ENCODE results near the gene PRKX.
"Not testable (repeated sequence)": the region's sequence is repeated elsewhere in the genome, so short reads cannot be mapped to it uniquely, and the experiment has no call there.

Gene PRKX

DNA sequence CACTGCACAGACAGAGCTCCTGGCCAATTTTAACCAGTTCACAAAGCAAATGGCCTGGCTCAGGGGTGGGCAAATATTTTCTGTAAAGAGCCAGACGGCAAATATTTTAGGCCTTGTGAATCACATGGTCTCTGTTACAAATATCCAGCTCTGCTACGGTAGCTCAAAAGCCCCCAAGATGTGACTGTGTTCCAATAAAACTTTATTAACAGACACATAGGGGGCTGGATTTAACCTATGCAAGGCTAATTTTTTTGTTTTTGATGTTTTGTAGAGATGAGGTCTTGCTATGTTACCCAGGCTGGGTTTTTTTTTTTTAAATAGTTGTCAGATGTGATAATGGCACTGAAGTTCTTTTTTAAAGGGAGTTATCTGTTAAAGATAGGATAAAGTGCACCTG lies 65.4 kb downstream of the PRKX start:
- DNase-seq: no peak

DNA sequence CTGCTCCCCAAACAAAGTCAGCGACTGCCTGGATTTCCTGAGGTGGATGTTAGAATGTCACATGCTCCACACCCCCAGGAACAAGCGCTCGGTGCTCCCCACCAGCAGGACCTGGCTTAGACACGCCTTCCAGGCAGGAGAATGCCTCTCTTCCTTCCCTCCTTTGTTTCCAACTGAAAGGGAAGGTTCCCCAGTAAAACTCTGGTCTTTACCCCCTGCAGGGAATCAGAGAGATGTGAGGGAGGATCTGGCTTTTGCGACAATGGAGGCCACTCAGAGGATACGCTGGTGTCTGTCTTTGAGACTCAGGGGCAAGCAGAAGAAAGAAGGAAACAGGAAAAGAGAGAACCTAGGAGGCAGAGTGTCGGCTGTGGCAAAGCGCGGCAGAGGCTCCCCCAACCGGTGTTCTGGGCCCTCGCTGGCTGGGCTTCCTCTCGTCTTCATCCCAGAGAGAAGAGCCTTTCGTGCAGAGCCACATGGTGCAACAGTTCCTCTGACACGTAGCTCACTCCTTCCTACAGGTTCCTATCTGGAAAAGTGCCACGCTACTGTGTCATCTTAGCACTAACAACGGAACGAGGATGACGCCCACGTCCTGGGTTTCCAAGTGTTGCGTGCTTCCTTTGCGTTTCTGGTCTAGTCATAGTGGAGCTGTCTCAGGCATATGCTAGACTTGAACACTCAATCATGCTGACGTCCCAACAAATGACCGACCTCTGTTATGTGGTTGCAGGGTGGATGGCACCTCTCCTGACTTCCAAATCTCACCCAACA lies 73.4 kb downstream of the PRKX start:
- not testable (repeated sequence) for DNase-seq

DNA sequence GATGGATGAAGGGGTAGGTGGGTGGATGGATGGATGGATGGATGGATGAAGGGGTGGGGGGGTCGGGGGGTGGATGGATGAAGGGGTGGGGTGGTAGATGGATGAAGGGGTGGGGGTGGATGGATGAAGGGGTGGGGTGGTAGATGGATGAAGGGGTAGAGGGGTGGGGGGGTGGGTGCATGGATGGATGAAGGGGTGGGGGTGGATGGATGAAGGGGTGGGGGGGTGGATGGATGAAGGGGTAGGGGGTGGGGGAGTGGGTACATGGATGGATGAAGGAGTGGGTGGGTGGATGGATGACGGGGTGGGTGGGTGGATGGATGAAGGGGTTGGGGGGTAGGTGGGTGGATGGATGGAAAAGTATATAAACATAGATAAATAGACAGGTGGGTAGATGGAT lies 74.2 kb downstream of the PRKX start:
- DNase-seq: no peak

DNA sequence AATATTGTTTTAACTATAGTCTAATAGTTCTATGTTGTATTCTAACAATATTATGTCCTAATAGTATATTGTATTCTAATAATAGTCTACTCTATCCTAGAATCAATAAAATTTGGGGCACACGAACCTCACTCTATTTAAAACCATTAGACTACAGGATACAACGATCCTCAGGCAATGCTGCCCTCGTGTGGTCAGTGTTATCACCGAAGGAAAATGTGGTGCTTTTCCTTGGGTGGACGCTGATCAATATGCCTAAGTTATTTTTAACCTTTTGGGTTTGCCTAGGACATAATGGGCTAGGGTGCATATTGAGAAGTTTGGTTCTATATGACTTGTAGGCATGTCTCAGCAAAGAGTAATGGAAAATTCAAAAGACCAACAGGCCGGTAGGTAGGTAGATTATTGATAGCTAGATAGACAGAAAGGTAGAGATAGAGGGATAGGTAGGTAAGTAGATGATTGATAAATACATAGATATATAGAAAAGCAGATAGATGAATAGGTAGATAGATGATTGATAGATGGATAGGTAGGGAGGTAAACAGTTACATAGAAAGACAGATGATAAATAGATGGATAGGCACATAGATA lies 75.1 kb downstream of the PRKX start:
- no peak for DNase-seq

DNA sequence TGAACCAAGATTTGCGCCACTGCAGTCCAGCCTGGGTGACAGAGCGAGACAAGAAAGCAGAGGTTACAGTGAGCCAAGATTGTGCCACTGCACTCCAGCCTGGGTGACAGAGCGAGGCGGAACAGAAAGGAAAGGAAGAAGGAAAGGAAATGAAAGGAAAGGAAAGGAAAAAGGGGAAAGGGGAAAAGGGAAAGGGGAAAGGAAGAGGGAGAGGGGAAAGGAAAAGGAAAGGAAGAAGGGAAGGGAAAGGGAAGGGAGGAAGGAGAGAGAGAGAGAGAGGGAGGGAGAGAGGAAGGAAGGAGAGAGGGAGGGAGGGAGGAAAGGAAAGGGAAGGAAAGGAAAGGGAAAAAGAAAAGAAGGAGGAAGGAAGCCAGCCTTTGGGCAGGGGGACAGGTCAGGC lies 76.6 kb downstream of the PRKX start:
- no peak for DNase-seq

DNA sequence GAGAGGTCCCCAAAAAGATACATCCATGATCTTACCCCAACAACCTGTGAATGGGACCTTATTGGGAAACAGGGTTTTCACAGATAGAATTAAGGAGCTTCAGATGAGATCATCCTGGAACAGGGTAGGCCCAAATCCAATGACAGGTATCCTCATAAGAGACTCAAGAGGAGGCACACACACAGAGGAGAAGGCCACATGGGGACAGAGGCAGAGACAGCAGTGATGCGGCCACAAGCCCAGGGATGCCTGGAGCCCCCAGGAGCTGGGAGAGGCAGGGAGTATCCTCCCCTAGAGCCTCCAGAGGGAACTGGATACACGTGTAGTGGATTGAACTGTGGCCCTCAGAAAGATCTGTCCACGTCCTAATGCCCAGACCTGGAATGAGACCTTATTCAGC lies 82.3 kb downstream of the PRKX start:
- DNase-seq: no peak

DNA sequence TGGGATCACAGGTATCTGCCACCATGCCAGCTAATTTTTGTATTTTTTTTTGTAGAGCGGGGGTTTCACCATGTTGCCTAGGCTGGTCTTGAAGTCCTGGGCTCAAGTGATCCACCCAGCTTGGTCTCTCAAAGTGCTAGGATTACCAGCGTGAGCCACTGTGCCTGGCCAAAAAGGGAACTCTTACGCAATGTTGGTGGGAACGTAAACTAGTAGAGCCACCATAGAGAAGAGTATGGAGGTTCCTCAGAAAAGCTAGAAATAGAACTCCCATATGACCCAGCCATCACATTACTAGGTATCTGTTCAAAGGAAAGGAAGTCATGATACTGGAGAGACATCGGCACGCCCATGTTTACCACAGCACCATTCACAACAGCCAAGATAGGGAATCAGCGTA lies 85.9 kb downstream of the PRKX start:
- DNase-seq: no peak

DNA sequence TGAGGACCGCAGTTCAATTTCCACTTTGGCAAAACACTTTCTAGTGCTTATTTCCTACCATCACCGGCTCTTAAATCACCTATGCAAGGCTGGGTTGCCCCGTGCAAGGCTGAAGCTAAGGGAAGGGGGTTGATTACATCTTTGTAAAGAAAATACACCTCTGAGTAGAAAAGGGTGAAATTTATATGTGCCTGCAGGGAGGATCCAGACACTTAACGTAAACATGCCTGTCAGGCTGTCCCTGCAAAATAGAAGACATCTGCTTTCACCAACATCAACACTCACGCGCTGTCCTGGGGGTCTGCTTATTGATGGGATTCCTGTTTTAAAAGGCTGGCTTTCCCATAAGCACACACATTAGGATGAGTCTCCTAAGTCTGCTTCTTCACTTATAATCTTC lies 92.0 kb downstream of the PRKX start:
- no peak for DNase-seq

DNA sequence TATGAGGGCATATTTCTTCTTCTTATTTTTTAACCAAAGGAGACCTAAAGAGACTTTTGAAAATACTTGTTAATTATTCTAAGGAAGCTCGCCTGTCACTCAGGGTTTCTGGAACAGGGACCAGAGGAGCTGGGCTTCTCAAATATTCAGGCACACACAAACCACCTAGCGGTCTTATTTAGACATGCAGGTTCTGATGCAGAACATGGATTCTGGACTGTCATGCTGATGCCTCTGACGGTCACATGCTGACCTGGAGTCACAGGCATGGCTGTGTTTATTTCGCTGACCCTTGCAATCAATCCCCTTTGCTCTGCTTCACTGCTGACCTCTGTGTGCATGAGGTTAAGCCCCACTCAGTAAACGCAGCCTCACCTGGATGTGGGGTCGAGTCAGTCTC lies 101.7 kb downstream of the PRKX start:
- not testable (repeated sequence) for DNase-seq

DNA sequence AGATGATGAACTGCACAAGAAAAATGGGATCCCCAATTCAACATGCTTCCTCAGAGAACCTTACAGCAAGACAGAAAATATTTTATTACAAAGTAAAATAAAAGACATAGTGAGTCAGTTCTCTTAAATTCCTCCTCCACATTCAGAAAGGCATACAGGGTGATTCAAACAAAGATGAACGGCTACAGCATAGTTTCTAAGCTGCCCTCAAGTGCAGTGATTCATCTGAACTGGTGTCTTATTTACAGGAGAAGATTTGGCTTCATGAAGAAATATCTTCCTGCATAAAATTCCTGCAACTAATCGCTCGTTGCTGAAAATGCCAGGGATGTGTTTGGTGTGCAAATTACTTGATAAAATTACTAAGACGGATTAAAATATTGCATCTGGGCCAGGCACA lies 103.6 kb downstream of the PRKX start:
- DNase-seq: no peak

DNA sequence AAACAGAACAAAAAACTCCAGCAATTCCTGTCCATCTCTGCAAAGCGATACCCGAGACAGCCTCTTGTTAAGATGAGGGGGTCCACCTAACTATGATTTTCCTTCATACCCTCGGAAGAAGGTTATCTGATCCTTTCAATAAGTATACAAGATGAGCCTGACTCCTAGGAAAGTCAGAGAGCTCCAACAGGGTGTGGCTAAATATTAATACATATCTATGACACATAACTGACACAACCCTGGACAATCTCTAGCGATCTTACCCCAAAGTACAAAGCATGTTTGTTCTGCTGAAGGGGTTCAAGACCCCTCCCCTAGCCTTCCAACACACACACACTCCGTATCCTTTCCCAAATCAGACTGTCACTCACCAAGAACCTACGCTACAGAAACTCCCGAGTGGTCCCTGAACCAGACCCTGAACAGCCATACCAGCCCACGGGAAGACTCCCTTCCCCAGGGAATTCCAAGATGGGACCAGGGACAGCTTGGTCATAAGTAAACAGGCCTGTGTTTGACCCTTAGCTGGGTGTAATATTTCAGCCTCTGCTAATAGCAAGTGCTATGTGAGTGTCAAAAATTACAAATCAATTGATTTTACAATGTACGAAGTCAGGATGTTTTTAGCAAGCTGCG lies 110.3 kb downstream of the PRKX start:
- no peak for DNase-seq

DNA sequence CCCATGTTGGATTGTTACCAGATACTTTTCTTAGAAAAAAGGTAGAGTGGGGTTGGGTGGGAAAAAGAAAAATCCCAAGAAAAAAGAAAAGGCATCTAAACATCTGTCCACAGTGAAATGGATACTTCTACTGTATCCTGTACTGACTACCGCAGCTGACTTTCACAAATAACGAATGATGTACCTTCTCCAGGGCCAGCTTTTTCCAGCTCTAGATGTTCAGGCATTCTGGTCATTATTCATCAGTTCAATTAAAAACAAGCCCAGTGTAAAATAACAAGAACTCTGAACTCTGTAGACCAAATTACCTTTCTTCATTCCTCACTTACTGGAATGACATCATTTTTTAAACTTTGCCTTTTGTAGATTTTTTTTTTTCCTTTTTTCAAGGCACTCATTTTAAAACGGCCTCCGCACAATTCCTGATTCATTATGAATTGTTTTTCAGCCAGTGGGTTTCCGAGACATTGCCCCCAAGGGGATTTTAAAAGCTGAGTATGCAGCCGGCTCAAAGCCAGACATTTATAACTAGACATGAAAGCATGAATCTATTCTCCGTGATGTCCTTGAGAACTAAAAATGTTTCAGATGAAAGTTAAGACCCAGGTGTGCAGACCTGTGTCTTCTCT lies 113.5 kb downstream of the PRKX start:
- no peak for DNase-seq

DNA sequence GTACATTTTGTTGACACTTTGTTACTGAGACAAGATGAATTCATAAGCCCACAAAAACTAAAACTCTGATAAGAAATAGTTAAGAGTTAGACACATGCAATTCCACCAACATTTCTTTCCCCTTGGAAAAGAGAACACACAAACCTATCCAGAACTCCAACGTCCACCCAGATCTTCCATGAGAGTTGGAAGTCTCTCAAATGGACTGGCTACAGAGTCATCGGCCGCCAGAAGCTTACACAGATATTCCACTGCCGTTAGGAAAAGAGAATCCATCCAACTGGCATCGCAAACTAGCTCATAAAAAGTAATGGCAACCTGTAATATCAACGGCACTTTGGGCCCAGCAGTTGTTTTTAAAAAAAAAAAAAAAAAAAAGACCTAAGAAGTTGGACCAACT lies 114.7 kb downstream of the PRKX start:
- no peak for DNase-seq

DNA sequence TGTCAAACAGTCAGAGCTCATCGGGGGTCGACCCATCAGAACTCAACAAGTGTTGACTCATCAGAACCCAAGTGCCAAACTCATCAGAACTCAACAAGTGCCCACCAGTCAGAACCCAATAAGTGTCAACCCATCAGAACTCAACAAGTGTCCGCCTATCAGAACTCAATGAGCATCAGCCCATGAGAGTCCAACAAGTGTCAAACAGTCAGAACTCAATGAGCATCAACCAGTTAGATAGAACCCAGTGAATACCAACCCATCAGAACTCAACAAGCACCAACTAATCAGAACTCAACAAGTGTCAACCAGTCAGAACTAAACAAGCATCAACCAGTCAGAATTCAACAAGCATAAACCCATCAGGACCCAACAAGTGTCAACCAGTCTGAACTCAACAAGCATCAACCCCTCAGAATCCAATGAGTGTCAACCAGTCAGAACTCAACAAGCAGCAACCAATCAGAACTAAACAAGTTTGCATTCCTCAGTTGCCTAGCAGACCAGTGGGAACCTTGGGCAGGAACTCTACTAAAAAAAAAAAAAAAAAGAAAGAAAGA lies 115.3 kb downstream of the PRKX start:
- DNase-seq: no peak

DNA sequence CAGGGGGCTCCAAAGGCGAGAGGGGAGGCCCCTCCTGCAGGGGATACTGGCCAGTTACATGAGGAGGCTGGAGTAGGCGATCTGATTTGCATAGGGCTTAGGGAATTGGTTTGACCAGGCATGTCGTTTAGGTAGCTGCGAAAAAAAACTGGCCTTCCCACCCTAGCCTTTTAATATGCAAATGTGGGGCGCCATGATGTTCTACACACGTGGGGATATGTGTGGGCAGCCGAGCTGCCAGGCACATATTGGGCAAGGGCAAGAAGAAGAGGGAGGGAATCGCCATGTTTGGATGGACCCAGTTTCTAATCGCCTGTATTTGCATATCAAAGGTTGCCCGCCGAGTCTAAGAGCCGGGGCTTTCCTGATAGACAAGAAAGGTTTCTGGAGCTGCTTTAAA lies 121.3 kb downstream of the PRKX start:
- DNase-seq: no peak

DNA sequence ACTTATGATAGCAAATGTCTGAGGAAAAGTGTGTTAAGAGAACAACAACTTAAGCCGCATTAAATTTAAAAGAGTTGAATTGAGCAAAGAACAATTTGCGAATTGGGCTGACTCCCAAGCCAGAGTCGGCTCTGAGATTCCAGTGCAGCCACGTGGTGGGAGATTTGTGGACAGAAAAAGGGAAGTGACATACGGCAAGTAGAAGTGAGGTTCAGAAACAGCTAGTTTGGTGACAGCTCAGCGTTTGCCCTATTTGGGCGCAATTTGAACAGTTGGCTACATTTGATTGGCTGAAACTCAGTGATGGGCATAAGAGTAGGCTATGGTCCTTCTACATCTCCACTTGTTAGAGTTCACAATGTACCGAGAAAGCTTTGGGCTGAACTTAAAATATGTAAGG lies 124.0 kb downstream of the PRKX start:
- no peak for DNase-seq

DNA sequence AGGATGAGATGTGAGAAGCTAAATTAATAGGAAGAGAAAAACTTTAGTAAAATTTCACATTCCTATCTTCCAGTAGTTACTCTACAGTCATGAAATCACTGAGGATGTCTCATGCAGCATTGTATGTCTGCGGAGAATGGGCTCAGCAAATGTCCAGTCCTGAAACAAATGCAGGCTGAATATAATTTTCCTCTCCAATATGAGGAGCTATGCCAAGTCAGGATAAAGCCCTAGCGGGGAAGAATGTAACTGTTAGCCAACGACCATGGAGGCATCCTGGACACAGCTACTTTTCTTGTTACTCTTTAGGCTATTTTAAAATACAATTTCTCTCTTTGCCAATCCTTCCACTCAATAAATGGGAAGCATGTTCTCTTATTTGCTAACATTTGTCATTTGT lies 127.7 kb downstream of the PRKX start:
- DNase-seq: no peak

DNA sequence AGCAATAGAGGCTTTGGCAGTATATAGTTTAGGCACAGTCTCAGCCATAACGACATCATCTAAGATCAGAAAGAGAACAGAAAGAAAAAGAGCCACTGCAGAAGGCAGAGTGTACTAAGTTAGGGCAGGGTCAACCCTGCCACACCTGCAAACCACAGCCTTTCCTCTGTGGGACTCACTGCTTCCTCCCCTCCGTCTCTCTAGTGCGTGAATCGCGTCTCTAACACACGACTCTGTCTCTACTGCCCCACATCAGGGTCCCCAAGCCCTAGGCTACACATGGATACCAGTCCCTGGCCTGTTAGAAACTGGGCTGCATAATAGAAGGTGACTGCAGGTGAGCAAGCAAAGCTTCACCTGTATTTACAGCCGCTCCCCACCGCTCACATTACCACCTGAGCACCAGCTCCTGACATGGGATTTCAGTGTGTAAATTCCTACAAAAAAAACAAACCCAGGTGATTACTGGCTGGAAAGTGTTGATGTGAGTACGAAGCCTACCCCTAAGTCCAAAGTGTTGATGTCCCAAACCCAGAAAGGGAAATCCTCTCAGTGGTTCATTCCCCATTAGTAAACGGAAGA lies 128.9 kb downstream of the PRKX start:
- no peak for DNase-seq

DNA sequence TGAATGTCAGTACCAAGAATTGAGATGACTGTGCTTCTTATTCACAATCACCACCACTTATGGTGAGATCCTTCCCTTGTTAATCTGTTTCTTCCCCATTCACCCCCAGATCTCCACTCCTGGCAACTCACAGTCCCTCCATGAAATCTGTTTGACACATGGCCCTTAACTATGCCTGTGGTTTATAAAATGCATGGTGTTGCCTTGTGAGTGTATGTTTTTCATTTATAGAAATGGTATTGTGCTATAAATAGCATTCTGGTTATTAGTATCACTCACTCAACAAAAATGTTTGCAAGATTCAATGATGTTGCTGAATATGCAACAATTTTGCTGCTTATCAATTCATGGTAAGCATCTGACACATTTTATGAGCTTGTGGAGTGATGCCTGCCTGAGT lies 131.0 kb downstream of the PRKX start:
- no peak for DNase-seq

DNA sequence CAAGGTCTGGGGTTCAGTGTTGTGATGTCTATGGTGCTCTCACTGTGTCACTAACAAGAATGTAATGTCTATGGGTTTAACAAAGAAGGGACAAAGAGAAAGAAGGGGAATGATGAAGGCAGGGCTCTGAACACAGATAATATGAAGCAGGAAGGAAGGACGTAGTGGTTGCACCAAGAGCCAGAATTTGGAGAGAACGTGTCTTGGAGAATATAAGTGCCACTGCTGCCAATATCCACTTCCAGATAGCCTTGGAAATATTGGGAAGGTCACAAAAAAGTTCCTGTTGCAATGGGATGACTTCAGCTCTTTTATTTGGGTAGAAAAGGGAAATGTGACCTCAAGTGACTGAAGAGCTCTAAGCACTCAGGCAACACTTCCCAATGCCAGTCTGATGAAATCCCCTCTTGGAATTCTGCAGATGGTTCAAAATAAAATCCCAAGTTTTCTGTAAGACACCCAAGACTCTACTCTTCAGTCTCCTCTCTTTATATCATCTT lies 131.8 kb downstream of the PRKX start:
- no peak for DNase-seq

DNA sequence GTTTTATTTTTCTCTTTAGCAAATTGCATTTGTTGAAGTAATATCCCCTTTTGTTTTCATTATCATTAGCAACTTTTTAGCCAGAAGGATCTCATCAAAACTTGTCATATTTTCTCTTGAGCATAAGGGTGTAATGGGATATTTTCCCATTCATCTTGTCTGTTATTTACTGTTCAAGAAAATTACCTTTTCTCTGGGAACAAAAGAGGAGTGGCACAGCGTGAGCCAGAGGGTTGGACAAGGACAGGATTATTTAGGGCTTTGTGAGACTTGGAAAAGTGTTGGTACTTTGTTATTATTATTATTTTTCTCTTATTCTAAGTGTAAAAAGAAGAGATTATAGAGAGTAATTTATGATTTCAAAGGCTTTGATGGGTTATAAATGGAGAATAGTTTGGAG lies 135.9 kb downstream of the PRKX start:
- DNase-seq: no peak

DNA sequence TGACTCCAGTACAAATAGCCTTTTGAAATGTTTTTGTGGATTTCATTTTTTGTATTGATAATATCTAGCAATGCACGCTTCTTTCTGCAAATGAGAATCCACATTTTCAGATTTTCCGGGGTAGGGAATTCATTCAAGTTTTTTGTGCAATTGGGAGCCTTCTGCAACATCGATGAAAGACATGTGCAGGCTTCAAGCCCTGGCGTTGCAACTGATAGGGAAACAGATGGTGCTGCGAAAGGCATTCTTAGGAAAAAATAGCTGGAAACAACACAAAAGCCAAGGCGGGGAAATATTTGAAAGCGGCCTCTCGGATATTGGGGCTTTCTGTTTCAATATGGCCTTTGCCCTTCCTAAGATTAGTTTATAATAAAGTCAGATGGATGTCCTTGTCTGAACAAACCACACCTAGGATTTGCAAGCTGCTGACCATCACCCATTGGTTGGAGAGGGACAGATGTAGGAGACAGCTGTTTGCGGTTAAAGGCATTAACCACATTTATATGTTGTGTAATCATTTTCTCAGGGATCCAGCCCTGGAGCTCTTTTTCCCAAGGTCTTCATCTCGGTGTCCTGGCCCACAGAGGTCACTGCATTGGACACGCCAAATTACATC lies 136.5 kb downstream of the PRKX start:
- no peak for DNase-seq

DNA sequence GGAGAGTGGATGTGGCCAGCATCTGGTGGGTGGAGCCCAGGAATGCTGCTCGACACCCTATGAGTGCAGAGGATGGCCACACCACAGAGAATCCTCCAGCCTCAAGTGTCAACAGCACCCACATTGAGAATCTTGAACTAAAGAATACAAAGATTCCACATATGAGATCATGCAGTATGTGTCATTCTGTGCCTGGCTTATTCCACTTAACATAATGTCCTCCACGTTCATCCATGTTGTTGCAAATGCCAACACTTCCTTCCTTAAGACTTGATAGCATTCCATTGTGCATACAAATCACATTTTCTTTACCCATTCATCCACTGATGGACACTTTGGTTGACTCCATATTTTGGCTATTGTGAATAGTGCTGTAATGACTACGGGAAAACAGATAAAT lies 145.8 kb downstream of the PRKX start:
- no peak for DNase-seq

All from GDM1 (cell line).